Mesendoderm (in vitro differentiated cells): ENCODE results near the gene NEK6.

Experiments
- DNase-seq: peaks from one replicate; pipeline ENCODE4 v3.0.0; 2013
- H2AK5ac ChIP-seq: 2 replicates; pipeline ENCODE4 v1.6.1; 2013; ENCODE audit warnings: low read length, inconsistent platforms
- H2BK120ac ChIP-seq: 2 replicates; pipeline ENCODE4 v1.6.1; 2013; ENCODE audit warnings: low read depth, mild to moderate bottlenecking, low read length, moderate library complexity, mixed read lengths
- H2BK15ac ChIP-seq: replicated peaks from 2 replicates; pipeline ENCODE4 v1.6.1; 2013; ENCODE audit warnings: low read depth, mild to moderate bottlenecking, moderate library complexity
- H2BK5ac ChIP-seq: 2 replicates; pipeline ENCODE4 v1.6.1; 2013; ENCODE audit warnings: low read length, inconsistent platforms
- H3K18ac ChIP-seq: 2 replicates; pipeline ENCODE4 v1.6.1; 2013; ENCODE audit warnings: mild to moderate bottlenecking, low read length, mixed read lengths
- H3K23ac ChIP-seq: one replicate; pipeline ENCODE4 v1.6.1; 2013; ENCODE audit warnings: low read length
- H3K27ac ChIP-seq: 2 replicates; pipeline ENCODE4 v1.5.1; 2013; ENCODE audit warnings: low read depth, mild to moderate bottlenecking, inconsistent platforms, low read length, moderate library complexity
- H3K27me3 ChIP-seq: 2 replicates; pipeline ENCODE4 v1.6.1; 2013; ENCODE audit warnings: low read length, control low read depth, mild to moderate bottlenecking, inconsistent platforms; ENCODE audit not compliant: insufficient read depth, poor library complexity
- H3K36me3 ChIP-seq: 2 replicates; pipeline ENCODE4 v1.6.1; 2013; ENCODE audit warnings: low read length, inconsistent platforms; ENCODE audit not compliant: control insufficient read depth, insufficient read depth
- H3K4ac ChIP-seq: one replicate; pipeline ENCODE4 v1.6.1; 2013; ENCODE audit warnings: low read depth, mild to moderate bottlenecking, low read length, moderate library complexity
- H3K4me1 ChIP-seq: 2 replicates; pipeline ENCODE4 v1.6.1; 2013; ENCODE audit warnings: low read depth, low read length, inconsistent platforms; ENCODE audit not compliant: control insufficient read depth
- H3K4me2 ChIP-seq: 2 replicates; pipeline ENCODE4 v1.6.1; 2013; ENCODE audit warnings: low read length
- H3K4me3 ChIP-seq: 2 replicates; pipeline ENCODE4 v1.5.1; 2013; ENCODE audit warnings: mild to moderate bottlenecking, low read length
- H3K56ac ChIP-seq: one replicate; pipeline ENCODE4 v1.6.1; 2013; ENCODE audit warnings: low read length
- H3K79me1 ChIP-seq: 2 replicates; pipeline ENCODE4 v1.6.1; 2013; ENCODE audit warnings: low read length, inconsistent platforms
- H3K79me2 ChIP-seq: 2 replicates; pipeline ENCODE4 v1.6.1; 2013; ENCODE audit warnings: mild to moderate bottlenecking, low read length; ENCODE audit not compliant: control insufficient read depth, insufficient read depth
- H3K9ac ChIP-seq: 2 replicates; pipeline ENCODE4 v1.6.1; 2013; ENCODE audit warnings: low read length, inconsistent platforms
- H4K5ac ChIP-seq: one replicate; pipeline ENCODE4 v1.6.1; 2013; ENCODE audit warnings: low read length
- H4K8ac ChIP-seq: one replicate; pipeline ENCODE4 v1.6.1; 2013; ENCODE audit warnings: low read depth, mild to moderate bottlenecking, control low read depth, low read length, moderate library complexity
- WGBS: extraction: QIAGEN DNeasy Blood & Tissue Kit; methylation state at CpG from one replicate; pipeline ENCODE4 v1.1.7; 2013; ENCODE audit warnings: low lambda C conversion rate, missing lambda C conversion rate; ENCODE audit not compliant: insufficient coverage; ENCODE audit errors: extremely low coverage; 5-methylcytosine and 5-hydroxymethylcytosine counted together

NEK6 gene

GRCh38 chr9:124279531-124280175 lies 21.9 kb downstream of the NEK6 start:
- no CpG with 5 or more reads among the region's 11 CpGs for WGBS

GRCh38 chr9:124280176-124280691 lies 22.5 kb downstream of the NEK6 start:
- Histone ChIP-seq H3K23ac (no peak overlapping the region), H3K18ac (no peak overlapping the region), H4K5ac (no peak overlapping the region), H3K56ac (no peak overlapping the region), H2BK120ac (no peak overlapping the region), H3K4me2 (no peak overlapping the region), H3K4ac (no peak overlapping the region), H3K4me1 (no peaks in the 10 kb centered on the region), H3K36me3 (no peaks in the 10 kb centered on the region), H2BK5ac (no peak overlapping the region), H3K4me3 (no peak overlapping the region), H3K79me2 (no peaks in the 10 kb centered on the region), H3K9ac (no peak overlapping the region), H3K27ac (no peak overlapping the region), H2AK5ac (no peak overlapping the region), H4K8ac (no peak overlapping the region), H3K79me1 (peaks cover 20% of the 10 kb centered on the region), H3K27me3 (no peaks in the 10 kb centered on the region), H2BK15ac (no peak overlapping the region)
- no CpG with 5 or more reads among the region's 16 CpGs for WGBS
- no peak for DNase-seq

More at GRCh38 chr9:124279531-124280175, 21.9 kb downstream of the NEK6 start:
- H3K56ac ChIP-seq: no peak overlapping the region
- H3K79me2 ChIP-seq: no peaks in the 10 kb centered on the region
- no peak overlapping the region for H2BK5ac ChIP-seq
- H3K4me1 ChIP-seq: no peaks in the 10 kb centered on the region
- H3K4me2 ChIP-seq: no peak overlapping the region
- no peak overlapping the region for H4K5ac ChIP-seq
- H3K79me1 ChIP-seq: peaks cover 20% of the 10 kb centered on the region
- H3K27ac ChIP-seq: no peak overlapping the region
- H3K27me3 ChIP-seq: no peaks in the 10 kb centered on the region
- no peak overlapping the region for H3K18ac ChIP-seq
- no peak overlapping the region for H2BK120ac ChIP-seq
- H2BK15ac ChIP-seq: no peak overlapping the region
- no peak overlapping the region for H2AK5ac ChIP-seq
- H3K4me3 ChIP-seq: no peak overlapping the region
- H4K8ac ChIP-seq: no peak overlapping the region
- H3K36me3 ChIP-seq: no peaks in the 10 kb centered on the region
- H3K23ac ChIP-seq: no peak overlapping the region
- no peak for DNase-seq
- no peak overlapping the region for H3K9ac ChIP-seq
- no peak overlapping the region for H3K4ac ChIP-seq

GRCh38 chr9:124281931-124282371 lies 24.2 kb downstream of the NEK6 start:
- Histone ChIP-seq H3K18ac (no peak overlapping the region), H3K4ac (no peak overlapping the region), H3K4me2 (no peak overlapping the region), H3K79me2 (no peaks in the 10 kb centered on the region), H2BK120ac (no peak overlapping the region), H4K8ac (no peak overlapping the region), H4K5ac (no peak overlapping the region), H2AK5ac (no peak overlapping the region), H3K56ac (no peak overlapping the region), H3K23ac (no peak overlapping the region), H2BK5ac (no peak overlapping the region), H3K79me1 (peaks cover 15% of the 10 kb centered on the region), H3K4me3 (no peak overlapping the region), H3K4me1 (no peaks in the 10 kb centered on the region), H3K27ac (no peak overlapping the region), H3K9ac (no peak overlapping the region), H3K27me3 (no peaks in the 10 kb centered on the region), H3K36me3 (no peaks in the 10 kb centered on the region), H2BK15ac (no peak overlapping the region)
- no peak for DNase-seq
- WGBS: no CpG with 5 or more reads among the region's 15 CpGs

- no peaks in the 10 kb centered on the region for H3K79me2 ChIP-seq
- H2BK120ac ChIP-seq: no peak overlapping the region
- H3K36me3 ChIP-seq: no peaks in the 10 kb centered on the region
- H2AK5ac ChIP-seq: no peak overlapping the region
- no peak overlapping the region for H4K5ac ChIP-seq
- no peaks in the 10 kb centered on the region for H3K27me3 ChIP-seq
- no peak overlapping the region for H3K56ac ChIP-seq
- no peak overlapping the region for H3K4me2 ChIP-seq
- H2BK5ac ChIP-seq: no peak overlapping the region
- peaks cover 15% of the 10 kb centered on the region for H3K79me1 ChIP-seq
- H3K4me3 ChIP-seq: no peak overlapping the region
- H3K4me1 ChIP-seq: no peaks in the 10 kb centered on the region
- H4K8ac ChIP-seq: no peak overlapping the region
- H3K18ac ChIP-seq: no peak overlapping the region
- no peak overlapping the region for H3K4ac ChIP-seq
- H2BK15ac ChIP-seq: no peak overlapping the region
- no peak overlapping the region for H3K9ac ChIP-seq
- no CpG with 5 or more reads among the region's 20 CpGs for WGBS
- no peak overlapping the region for H3K23ac ChIP-seq
- DNase-seq: no peak
- H3K27ac ChIP-seq: no peak overlapping the region
These were observed 24.9 kb downstream of the NEK6 start for GRCh38 chr9:124282442-124283227.

- H2BK120ac ChIP-seq: no peak overlapping the region
- H3K4ac ChIP-seq: no peak overlapping the region
- no peaks in the 10 kb centered on the region for H3K27me3 ChIP-seq
- no peaks in the 10 kb centered on the region for H3K79me2 ChIP-seq
- H3K9ac ChIP-seq: no peak overlapping the region
- no peak overlapping the region for H3K27ac ChIP-seq
- no peak for DNase-seq
- H3K4me1 ChIP-seq: no peaks in the 10 kb centered on the region
- H2BK15ac ChIP-seq: no peak overlapping the region
- H2BK5ac ChIP-seq: no peak overlapping the region
- H4K5ac ChIP-seq: no peak overlapping the region
- H3K79me1 ChIP-seq: peaks cover 17% of the 10 kb centered on the region
- H3K23ac ChIP-seq: no peak overlapping the region
- no peaks in the 10 kb centered on the region for H3K36me3 ChIP-seq
- H3K4me3 ChIP-seq: no peak overlapping the region
- H3K56ac ChIP-seq: no peak overlapping the region
- H3K18ac ChIP-seq: no peak overlapping the region
- no CpG with 5 or more reads among the region's 15 CpGs for WGBS
- no peak overlapping the region for H3K4me2 ChIP-seq
- no peak overlapping the region for H2AK5ac ChIP-seq
- no peak overlapping the region for H4K8ac ChIP-seq
These were observed 25.6 kb downstream of the NEK6 start for GRCh38 chr9:124283228-124283814.
